Caco-2 (cell line): ENCODE results near the gene CTDSPL. TPM values are rescaled to one million over a fixed set of nuclear protein-coding genes. Genes with fewer than 3 reads are reported as not detected.

ENCODE experiments used
- BruUV-seq: library from RNA; stranded (reverse); fragments of 400-500 nt; replicated peaks from 2 replicates; lab custom pipeline; 2021; lab: Mats Ljungman, UMichigan
- CTCF ChIA-PET: fragments of 300-600 bp; sonication (Branson Sonifier 250); formaldehyde crosslinking; loops from one replicate; lab custom pipeline; 2022; ENCODE audit warnings: antibody characterized with exemption; lab: Charles Lee
- POLR2A ChIA-PET: fragments of 300-600 bp; sonication (Branson Sonifier 250); formaldehyde crosslinking; loops from one replicate; lab custom pipeline; 2022; ENCODE audit warnings: antibody characterized with exemption; lab: Charles Lee
- DNase-seq, 2 experiments: peaks; one replicate each; pipeline versions ENCODE4 v3.0.0 to v3.0.0-alpha.2; 2020 to 2022
- H3K27me3 ChIP-seq: replicated peaks from 2 replicates; pipeline ENCODE4 v1.6.0; 2011; ENCODE audit warnings: low read length; ENCODE audit not compliant: control insufficient read depth, insufficient read depth
- H3K36me3 ChIP-seq: 2 replicates; pipeline ENCODE4 v1.5.1; 2011; ENCODE audit warnings: low read length; ENCODE audit not compliant: control insufficient read depth, insufficient read depth
- H3K4me1 ChIP-seq: fragments of 250-450 bp; sonication (Bioruptor Pico); 2 replicates; pipeline ENCODE4 v1.5.1; 2020; ENCODE audit warnings: mild to moderate bottlenecking
- H3K4me3 ChIP-seq: 2 replicates; pipeline ENCODE4 v1.5.1; 2011; ENCODE audit warnings: low read depth, mild to moderate bottlenecking, control low read depth, low read length
- H3K9me3 ChIP-seq: fragments of 250-450 bp; sonication (Bioruptor Pico); 2 replicates; pipeline ENCODE4 v1.5.1; 2020; ENCODE audit warnings: mild to moderate bottlenecking, moderate library complexity
- H3K27ac Mint-ChIP-seq: one replicate; pipeline ENCODE4 v1.8.0; 2022; ENCODE audit warnings: mixed read lengths; ENCODE audit not compliant: unreplicated experiment
- H3K27me3 Mint-ChIP-seq: one replicate; pipeline ENCODE4 v1.8.0; 2022; ENCODE audit warnings: mixed read lengths; ENCODE audit not compliant: insufficient read depth, unreplicated experiment
- H3K36me3 Mint-ChIP-seq: one replicate; pipeline ENCODE4 v1.8.0; 2022; ENCODE audit warnings: mild to moderate bottlenecking, mixed read lengths; ENCODE audit not compliant: insufficient read depth, unreplicated experiment
- H3K4me1 Mint-ChIP-seq: one replicate; pipeline ENCODE4 v1.8.0; 2022; ENCODE audit warnings: low read depth, mixed read lengths; ENCODE audit not compliant: unreplicated experiment
- H3K4me3 Mint-ChIP-seq: one replicate; pipeline ENCODE4 v1.8.0; 2022; ENCODE audit warnings: mild to moderate bottlenecking, moderate library complexity, mixed read lengths; ENCODE audit not compliant: unreplicated experiment
- H3K9me3 Mint-ChIP-seq: one replicate; pipeline ENCODE4 v1.8.0; 2022; ENCODE audit warnings: mixed read lengths; ENCODE audit not compliant: unreplicated experiment
- intact Hi-C: fragments of 100-400 bp; cut with micrococcal nuclease; formaldehyde crosslinking; loops from one replicate; pipeline ENCODE4 v1.10.0; 2022; ENCODE audit not compliant: unreplicated experiment
- total RNA-seq: library from RNA; stranded (reverse); gene quantifications from 2 replicates; pipeline ENCODE4 v1.2.3, GENCODE V29; 2022
- TF ChIP-seq, protein P1 (sequence below), 2 experiments: fragments of 200-600 bp in 1 of 2; IDR thresholded peaks; 1 replicate in 1 of 2; 2 replicates in 1 of 2; pipeline versions ENCODE4 v1.5.1 to v1.8.0; 2011 to 2022; ENCODE audit warnings: antibody characterized with exemption in 1 of 2, control low read depth in 1 of 2, inconsistent platforms in 1 of 2, low read depth in 1 of 2, low read length in 1 of 2, mild to moderate bottlenecking in 1 of 2, moderate library complexity in 1 of 2; ENCODE audit not compliant: insufficient read depth in 1 of 2, severe bottlenecking in 1 of 2, unreplicated experiment in 1 of 2

The CTDSPL gene
- total RNA-seq, 1 experiment from 2014 or later: 60.9 TPM

DNA sequence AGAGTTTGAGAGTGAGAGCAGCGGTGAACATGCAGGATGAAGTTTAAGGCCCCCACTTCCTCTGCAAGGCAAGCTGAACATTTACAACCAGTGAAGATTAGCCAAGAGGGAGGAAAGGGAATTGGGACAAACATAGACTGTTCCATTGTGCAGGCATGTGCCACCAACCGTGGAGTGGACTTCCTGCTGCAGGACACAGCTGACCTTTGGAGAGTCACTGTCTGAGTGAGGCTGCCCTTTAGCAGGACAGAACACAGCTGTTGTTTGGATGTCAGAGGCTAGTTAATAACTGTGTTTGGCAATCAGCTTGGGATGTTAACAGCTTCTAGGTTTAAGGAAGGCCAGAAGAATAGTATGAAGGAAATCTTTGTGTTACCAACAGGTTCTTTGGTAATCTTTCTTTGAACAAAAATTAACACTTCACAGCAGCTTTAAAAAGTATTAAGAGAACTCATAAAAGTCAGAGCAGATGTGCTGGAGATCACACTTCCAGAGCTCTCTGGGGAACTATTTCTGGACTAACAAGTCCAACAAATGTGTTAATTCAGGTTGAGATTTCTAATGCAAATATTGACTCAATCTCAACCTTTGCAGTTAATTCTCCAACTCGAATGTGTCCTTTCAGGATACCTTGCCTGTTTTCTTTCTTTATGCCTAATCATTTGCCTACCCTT lies 31.4 kb downstream of the CTDSPL start:
- no peaks in the 10 kb centered on the region; the same call in 1 of the 2 replicates for H3K36me3 ChIP-seq
- H3K27me3 Mint-ChIP-seq: no peaks in the 10 kb centered on the region
- H3K4me1 Mint-ChIP-seq: no peaks in the 10 kb centered on the region
- POLR2A ChIA-PET: interaction anchor here (0.7 kb wide), 1 partner anchor 45 kb away, joined by 4 read pairs; no protein-coding TSS in a partner anchor
- no TSS peak for BruUV-seq
- H3K27ac Mint-ChIP-seq: no peak overlapping the region
- peaks cover 5% of the 10 kb centered on the region for H3K36me3 Mint-ChIP-seq
- TF ChIP-seq, protein P1, sequence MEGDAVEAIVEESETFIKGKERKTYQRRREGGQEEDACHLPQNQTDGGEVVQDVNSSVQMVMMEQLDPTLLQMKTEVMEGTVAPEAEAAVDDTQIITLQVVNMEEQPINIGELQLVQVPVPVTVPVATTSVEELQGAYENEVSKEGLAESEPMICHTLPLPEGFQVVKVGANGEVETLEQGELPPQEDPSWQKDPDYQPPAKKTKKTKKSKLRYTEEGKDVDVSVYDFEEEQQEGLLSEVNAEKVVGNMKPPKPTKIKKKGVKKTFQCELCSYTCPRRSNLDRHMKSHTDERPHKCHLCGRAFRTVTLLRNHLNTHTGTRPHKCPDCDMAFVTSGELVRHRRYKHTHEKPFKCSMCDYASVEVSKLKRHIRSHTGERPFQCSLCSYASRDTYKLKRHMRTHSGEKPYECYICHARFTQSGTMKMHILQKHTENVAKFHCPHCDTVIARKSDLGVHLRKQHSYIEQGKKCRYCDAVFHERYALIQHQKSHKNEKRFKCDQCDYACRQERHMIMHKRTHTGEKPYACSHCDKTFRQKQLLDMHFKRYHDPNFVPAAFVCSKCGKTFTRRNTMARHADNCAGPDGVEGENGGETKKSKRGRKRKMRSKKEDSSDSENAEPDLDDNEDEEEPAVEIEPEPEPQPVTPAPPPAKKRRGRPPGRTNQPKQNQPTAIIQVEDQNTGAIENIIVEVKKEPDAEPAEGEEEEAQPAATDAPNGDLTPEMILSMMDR (IDR thresholded peaks at IDR 0.05; ENCODE audit: insufficient read depth in 1 of 2, low read depth in 1 of 2, low read length in 1 of 2, severe bottlenecking in 1 of 2, unreplicated experiment in 1 of 2): no peak
- CTCF ChIA-PET: interaction anchor here (1.1 kb wide), 1 partner anchor 71 kb away, joined by 4 read pairs; no protein-coding TSS in a partner anchor
- H3K4me3 ChIP-seq: no peak overlapping the region
- H3K9me3 Mint-ChIP-seq: no peaks in the 10 kb centered on the region
- H3K4me1 ChIP-seq: peaks cover 15% of the 10 kb centered on the region; the same call in 1 of the 2 replicates
- H3K27me3 ChIP-seq: no peaks in the 10 kb centered on the region
- DNase-seq: peak in 1 of 2 experiments; percentile 11
- no peaks in the 10 kb centered on the region for H3K9me3 ChIP-seq
- no peak overlapping the region for H3K4me3 Mint-ChIP-seq
- intact Hi-C loops: no loop called here

DNA sequence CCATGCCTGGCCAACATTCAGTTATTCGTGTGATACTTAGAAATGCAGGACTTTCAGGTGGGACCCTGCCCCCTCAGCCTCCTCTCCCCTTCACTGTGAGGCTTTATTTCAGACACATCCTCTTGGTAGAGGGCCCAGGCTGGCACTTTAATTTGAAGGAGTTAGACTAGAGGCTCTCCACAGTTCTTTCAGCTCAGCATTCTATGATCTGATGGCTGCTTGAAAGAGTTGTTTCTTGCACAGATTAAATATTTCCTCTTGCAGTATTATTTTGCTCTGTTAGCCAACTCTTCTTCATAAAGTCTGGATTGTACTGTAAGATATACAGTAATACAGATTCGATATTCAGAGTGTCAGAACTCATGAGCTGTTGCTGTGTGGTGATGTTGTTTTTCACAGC lies 35.1 kb downstream of the CTDSPL start:
- no peaks in the 10 kb centered on the region for H3K27me3 ChIP-seq
- intact Hi-C loops: no loop called here
- no peaks in the 10 kb centered on the region; the same call in 1 of the 2 replicates for H3K36me3 ChIP-seq
- no peak overlapping the region for H3K4me3 Mint-ChIP-seq
- no peaks in the 10 kb centered on the region for H3K9me3 ChIP-seq
- CTCF ChIA-PET: no interaction called here
- TF ChIP-seq, protein P1 (IDR thresholded peaks at IDR 0.05; ENCODE audit: insufficient read depth in 1 of 2, low read depth in 1 of 2, low read length in 1 of 2, severe bottlenecking in 1 of 2, unreplicated experiment in 1 of 2): no peak
- BruUV-seq: no TSS peak
- no peak for DNase-seq
- peaks cover 25% of the 10 kb centered on the region for H3K4me1 ChIP-seq
- POLR2A ChIA-PET: no interaction called here
- H3K4me1 Mint-ChIP-seq: peaks cover 8% of the 10 kb centered on the region
- no peaks in the 10 kb centered on the region for H3K9me3 Mint-ChIP-seq
- H3K27ac Mint-ChIP-seq: no peak overlapping the region
- no peaks in the 10 kb centered on the region for H3K36me3 Mint-ChIP-seq
- no peak overlapping the region for H3K4me3 ChIP-seq
- H3K27me3 Mint-ChIP-seq: no peaks in the 10 kb centered on the region

DNA sequence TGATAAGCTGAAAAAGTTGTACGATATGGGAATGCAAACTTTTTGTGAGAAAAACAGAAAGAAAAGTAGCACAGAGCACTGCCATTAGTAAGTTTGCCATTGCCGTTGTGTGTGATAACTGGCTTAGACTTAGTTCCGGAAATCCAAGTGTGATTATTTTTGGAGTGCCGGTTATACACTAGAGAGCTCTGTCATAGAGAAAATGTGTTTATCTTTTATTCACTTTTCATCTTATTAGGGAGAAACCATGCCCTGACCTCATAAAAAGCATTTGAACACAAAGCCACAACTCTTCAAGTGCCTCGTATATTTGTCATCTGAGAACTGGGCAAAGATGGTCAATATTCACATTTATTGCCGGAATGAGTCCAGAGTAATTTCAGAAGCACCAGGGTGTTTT lies 36.1 kb downstream of the CTDSPL start:
- CTCF ChIA-PET: no interaction called here
- intact Hi-C loops: no loop called here
- no peaks in the 10 kb centered on the region for H3K9me3 ChIP-seq

More for the DNA sequence above, 36.1 kb downstream of the CTDSPL start:
- TF ChIP-seq, protein P1 (IDR thresholded peaks at IDR 0.05; ENCODE audit: insufficient read depth in 1 of 2, low read depth in 1 of 2, low read length in 1 of 2, severe bottlenecking in 1 of 2, unreplicated experiment in 1 of 2): no peak
- Mint-ChIP-seq H3K27ac (no peak overlapping the region), H3K4me3 (no peak overlapping the region), H3K4me1 (peaks cover 17% of the 10 kb centered on the region), H3K27me3 (no peaks in the 10 kb centered on the region), H3K9me3 (no peaks in the 10 kb centered on the region), H3K36me3 (no peaks in the 10 kb centered on the region)
- no peak for DNase-seq
- H3K4me3 ChIP-seq: no peak overlapping the region
- H3K27me3 ChIP-seq: no peaks in the 10 kb centered on the region
- peaks cover 31% of the 10 kb centered on the region for H3K4me1 ChIP-seq
- H3K36me3 ChIP-seq: no peaks in the 10 kb centered on the region; the same call in 1 of the 2 replicates
- POLR2A ChIA-PET: no interaction called here
- BruUV-seq: no TSS peak
